ENCODE results near the gene MAGED4.

GRCh38 chrX:52217494-52218160 is 32.9 kb downstream of the MAGED4 start:
- TF ChIP-seq, protein P1, sequence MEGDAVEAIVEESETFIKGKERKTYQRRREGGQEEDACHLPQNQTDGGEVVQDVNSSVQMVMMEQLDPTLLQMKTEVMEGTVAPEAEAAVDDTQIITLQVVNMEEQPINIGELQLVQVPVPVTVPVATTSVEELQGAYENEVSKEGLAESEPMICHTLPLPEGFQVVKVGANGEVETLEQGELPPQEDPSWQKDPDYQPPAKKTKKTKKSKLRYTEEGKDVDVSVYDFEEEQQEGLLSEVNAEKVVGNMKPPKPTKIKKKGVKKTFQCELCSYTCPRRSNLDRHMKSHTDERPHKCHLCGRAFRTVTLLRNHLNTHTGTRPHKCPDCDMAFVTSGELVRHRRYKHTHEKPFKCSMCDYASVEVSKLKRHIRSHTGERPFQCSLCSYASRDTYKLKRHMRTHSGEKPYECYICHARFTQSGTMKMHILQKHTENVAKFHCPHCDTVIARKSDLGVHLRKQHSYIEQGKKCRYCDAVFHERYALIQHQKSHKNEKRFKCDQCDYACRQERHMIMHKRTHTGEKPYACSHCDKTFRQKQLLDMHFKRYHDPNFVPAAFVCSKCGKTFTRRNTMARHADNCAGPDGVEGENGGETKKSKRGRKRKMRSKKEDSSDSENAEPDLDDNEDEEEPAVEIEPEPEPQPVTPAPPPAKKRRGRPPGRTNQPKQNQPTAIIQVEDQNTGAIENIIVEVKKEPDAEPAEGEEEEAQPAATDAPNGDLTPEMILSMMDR (IDR thresholded peaks at IDR 0.05), result no peak
- TF ChIP-seq POLR2AphosphoS5 (IDR thresholded peaks at IDR 0.05), result no peak
